Neutrophil (primary cell): Measurements from ENCODE around the gene EPN3.

Source experiments
- H3K27ac ChIP-seq: fragments of 200-600 bp; sonication (generic); 2 replicates; pipeline ENCODE4 v1.5.1; 2016; ENCODE audit warnings: mild to moderate bottlenecking, moderate library complexity
- H3K27me3 ChIP-seq: fragments of 200-600 bp; sonication (generic); 2 replicates; pipeline ENCODE4 v1.6.0; 2016; ENCODE audit warnings: mild to moderate bottlenecking
- H3K36me3 ChIP-seq: fragments of 200-600 bp; sonication (generic); 2 replicates; pipeline ENCODE4 v1.5.1; 2017
- H3K4me1 ChIP-seq, 2 experiments: fragments of 200-600 bp in 1 of 2; sonication (generic) in 1 of 2; 1 replicate in 1 of 2; 2 replicates in 1 of 2; pipeline versions ENCODE4 v1.5.1 to v1.6.1; 2013 to 2016; ENCODE audit warnings: low read depth in 1 of 2, low read length in 1 of 2, mild to moderate bottlenecking in 1 of 2, moderate library complexity in 1 of 2; ENCODE audit not compliant: control insufficient read depth in 1 of 2, insufficient read depth in 1 of 2
- H3K4me3 ChIP-seq, 2 experiments: fragments of 200-600 bp in 1 of 2; sonication (generic) in 1 of 2; 1 replicate in 1 of 2; 2 replicates in 1 of 2; pipeline ENCODE4 v1.5.1; 2013 to 2016; ENCODE audit warnings: low read depth in 1 of 2, low read length in 1 of 2, mild to moderate bottlenecking in 1 of 2, moderate library complexity in 1 of 2
- H3K9me3 ChIP-seq: fragments of 200-600 bp; sonication (generic); 2 replicates; pipeline ENCODE4 v1.5.1; 2016
- TF ChIP-seq, protein P1 (sequence below): fragments of 200-600 bp; sonication (generic); IDR thresholded peaks from 2 replicates; pipeline ENCODE4 v1.5.1; 2016; ENCODE audit warnings: antibody characterized with exemption

EPN3 gene

DNA sequence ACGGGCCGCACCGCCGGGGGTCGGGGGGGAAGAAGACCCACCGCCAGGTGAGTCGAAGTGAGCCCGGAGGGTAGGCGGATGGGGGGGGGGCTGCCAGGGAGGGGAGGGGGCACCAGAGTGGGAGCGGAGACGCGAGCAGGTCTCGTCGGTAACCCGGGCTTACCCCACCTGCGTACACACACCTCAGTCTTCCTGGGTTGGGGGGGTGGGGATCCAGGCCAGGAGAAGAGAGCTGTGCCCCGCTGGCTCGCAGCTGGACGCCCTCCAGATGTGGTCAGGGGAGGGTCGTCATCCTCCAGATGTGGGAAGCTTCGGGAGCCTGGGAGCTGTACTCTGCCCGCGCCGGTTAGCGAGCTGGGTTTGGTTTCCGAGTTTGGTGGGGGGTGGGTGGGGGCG is 29.2 kb downstream of the EPN3 start:
- Histone ChIP-seq H3K4me1 (peaks cover 17 to 32% of the 10 kb centered on the region in 2 experiments), H3K4me3 (no peak overlapping the region), H3K27ac (no peak overlapping the region), H3K9me3 (no peaks in the 10 kb centered on the region), H3K36me3 (no peaks in the 10 kb centered on the region), H3K27me3 (peaks cover 100% of the 10 kb centered on the region)
- TF ChIP-seq, protein P1, sequence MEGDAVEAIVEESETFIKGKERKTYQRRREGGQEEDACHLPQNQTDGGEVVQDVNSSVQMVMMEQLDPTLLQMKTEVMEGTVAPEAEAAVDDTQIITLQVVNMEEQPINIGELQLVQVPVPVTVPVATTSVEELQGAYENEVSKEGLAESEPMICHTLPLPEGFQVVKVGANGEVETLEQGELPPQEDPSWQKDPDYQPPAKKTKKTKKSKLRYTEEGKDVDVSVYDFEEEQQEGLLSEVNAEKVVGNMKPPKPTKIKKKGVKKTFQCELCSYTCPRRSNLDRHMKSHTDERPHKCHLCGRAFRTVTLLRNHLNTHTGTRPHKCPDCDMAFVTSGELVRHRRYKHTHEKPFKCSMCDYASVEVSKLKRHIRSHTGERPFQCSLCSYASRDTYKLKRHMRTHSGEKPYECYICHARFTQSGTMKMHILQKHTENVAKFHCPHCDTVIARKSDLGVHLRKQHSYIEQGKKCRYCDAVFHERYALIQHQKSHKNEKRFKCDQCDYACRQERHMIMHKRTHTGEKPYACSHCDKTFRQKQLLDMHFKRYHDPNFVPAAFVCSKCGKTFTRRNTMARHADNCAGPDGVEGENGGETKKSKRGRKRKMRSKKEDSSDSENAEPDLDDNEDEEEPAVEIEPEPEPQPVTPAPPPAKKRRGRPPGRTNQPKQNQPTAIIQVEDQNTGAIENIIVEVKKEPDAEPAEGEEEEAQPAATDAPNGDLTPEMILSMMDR: no peak

DNA sequence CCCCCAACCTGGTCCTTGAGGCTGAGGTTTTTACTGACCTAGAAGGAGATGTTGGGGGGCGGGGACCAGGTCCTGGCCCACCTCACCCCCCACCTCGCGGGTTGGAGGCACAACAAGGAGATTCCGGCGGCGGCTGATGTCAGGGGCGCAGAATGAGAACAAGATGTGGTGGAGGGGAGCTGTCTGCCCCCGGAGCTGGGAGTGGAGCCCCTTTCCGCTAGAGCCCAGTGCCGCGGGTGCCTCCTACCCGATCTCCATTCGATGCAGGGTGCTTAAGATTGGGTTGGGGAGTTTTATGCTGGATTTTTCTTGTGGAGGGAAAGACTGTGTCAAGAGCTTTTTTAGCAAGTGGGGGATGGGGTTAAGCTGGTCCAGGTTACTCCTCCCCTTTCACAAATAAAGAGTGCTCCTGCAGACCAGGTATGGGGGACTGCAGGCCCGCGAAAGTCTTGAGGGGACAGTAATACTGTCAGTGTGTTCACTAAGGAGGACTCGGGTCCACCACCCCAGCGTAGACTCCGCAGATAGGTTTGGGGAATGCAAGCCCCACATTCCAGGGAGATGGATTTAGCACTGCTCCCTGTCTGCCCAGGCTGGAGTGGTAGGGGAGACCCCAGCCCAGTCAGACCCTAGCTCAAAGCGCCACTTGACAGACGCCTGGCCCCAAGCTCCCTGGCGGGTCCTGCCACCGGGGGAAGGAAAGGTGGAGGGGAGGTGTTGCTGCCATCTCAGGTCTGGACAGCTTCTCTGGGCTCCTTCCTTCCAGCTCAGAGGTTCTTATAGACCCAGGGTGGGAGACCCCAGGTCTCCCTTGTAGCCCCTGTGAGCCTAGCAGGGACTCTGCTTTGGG is 29.9 kb downstream of the EPN3 start:
- H3K27ac ChIP-seq: no peak overlapping the region
- H3K4me3 ChIP-seq: no peak overlapping the region
- H3K36me3 ChIP-seq: no peaks in the 10 kb centered on the region
- H3K9me3 ChIP-seq: no peaks in the 10 kb centered on the region
- TF ChIP-seq, protein P1: no peak
- peaks cover 17 to 32% of the 10 kb centered on the region in 2 experiments for H3K4me1 ChIP-seq
- peaks cover 100% of the 10 kb centered on the region for H3K27me3 ChIP-seq

- peaks cover 17 to 32% of the 10 kb centered on the region in 2 experiments for H3K4me1 ChIP-seq
- no peaks in the 10 kb centered on the region for H3K9me3 ChIP-seq
- TF ChIP-seq, protein P1: no peak
- H3K27ac ChIP-seq: no peak overlapping the region
- H3K36me3 ChIP-seq: no peaks in the 10 kb centered on the region
- H3K4me3 ChIP-seq: no peak overlapping the region
- peaks cover 100% of the 10 kb centered on the region for H3K27me3 ChIP-seq
Observed at GRCh38 chr17:50563092-50563511, 30.6 kb downstream of the EPN3 start.

- no peaks in the 10 kb centered on the region for H3K9me3 ChIP-seq
- H3K4me3 ChIP-seq: no peak overlapping the region
- H3K4me1 ChIP-seq: peaks cover 5 to 20% of the 10 kb centered on the region in 2 experiments
- H3K27ac ChIP-seq: no peak overlapping the region
- no peaks in the 10 kb centered on the region for H3K36me3 ChIP-seq
- H3K27me3 ChIP-seq: peaks cover 96% of the 10 kb centered on the region
- TF ChIP-seq, protein P1: no peak
Observed at GRCh38 chr17:50564916-50565315, 32.4 kb downstream of the EPN3 start.

- Histone ChIP-seq H3K4me1 (peaks cover 0 to 13% of the 10 kb centered on the region in 2 experiments), H3K4me3 (no peak overlapping the region), H3K9me3 (no peaks in the 10 kb centered on the region), H3K27me3 (peaks cover 88% of the 10 kb centered on the region), H3K36me3 (no peaks in the 10 kb centered on the region), H3K27ac (no peak overlapping the region)
- TF ChIP-seq, protein P1: no peak
Observed at GRCh38 chr17:50565402-50566350, 33.1 kb downstream of the EPN3 start.
